Nephron progenitor cell (in vitro differentiated cells): ENCODE measurements around the gene CDKN2AIPNL.
"Not testable (repeated sequence)": the region's sequence is repeated elsewhere in the genome, so short reads cannot be mapped to it uniquely, and the experiment has no call there.

Source experiments
- DNase-seq: peaks from one replicate; pipeline ENCODE4 v3.0.0; 2021
- H3K27ac Mint-ChIP-seq: 2 replicates; pipeline ENCODE4 v1.8.0; 2021; ENCODE audit warnings: mild to moderate bottlenecking, moderate library complexity, mixed read lengths
- H3K27me3 Mint-ChIP-seq: 2 replicates; pipeline ENCODE4 v1.8.0; 2021; ENCODE audit warnings: mild to moderate bottlenecking, low read depth, mixed read lengths; ENCODE audit not compliant: poor library complexity
- H3K36me3 Mint-ChIP-seq: 2 replicates; pipeline ENCODE4 v1.8.0; 2021; ENCODE audit warnings: low read depth, mixed read lengths
- H3K4me1 Mint-ChIP-seq: 2 replicates; pipeline ENCODE4 v1.8.0; 2021; ENCODE audit warnings: mixed read lengths
- H3K4me3 Mint-ChIP-seq: 2 replicates; pipeline ENCODE4 v1.8.0; 2021; ENCODE audit warnings: mild to moderate bottlenecking, moderate library complexity, mixed read lengths
- H3K9me3 Mint-ChIP-seq: 2 replicates; pipeline ENCODE4 v1.8.0; 2021; ENCODE audit warnings: mild to moderate bottlenecking, moderate library complexity, mixed read lengths
- TF ChIP-seq, protein P1 (sequence below): fragments of 200-600 bp; sonication (generic); IDR thresholded peaks from 2 replicates; pipeline ENCODE4 v1.5.0; 2021; ENCODE audit warnings: antibody characterized with exemption

The CDKN2AIPNL gene

DNA sequence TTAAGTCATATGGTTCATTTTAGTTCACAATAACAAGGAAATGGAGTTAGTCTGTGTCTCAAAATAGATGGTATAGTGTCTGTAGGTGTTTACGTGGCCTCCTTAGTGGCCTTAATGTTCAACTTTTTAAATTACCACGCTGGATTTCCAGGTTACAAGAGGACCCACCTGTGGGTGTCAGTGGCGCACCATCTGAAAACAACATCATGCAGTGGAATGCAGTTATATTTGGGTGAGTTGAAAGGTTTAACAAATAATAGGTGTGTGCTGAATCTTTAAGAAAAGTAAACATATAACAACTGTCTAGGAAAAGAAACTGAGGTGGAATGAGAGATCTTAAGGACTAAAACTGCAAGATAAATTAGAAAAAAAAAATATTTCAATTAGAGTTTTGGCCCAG is 37.4 kb downstream of the CDKN2AIPNL start:
- Mint-ChIP-seq H3K27ac (peak overlapping the region; percentile 39), H3K4me1 (peaks cover 29% of the 10 kb centered on the region), H3K36me3 (peaks cover 54% of the 10 kb centered on the region), H3K9me3 (peaks cover 4% of the 10 kb centered on the region), H3K4me3 (no peak overlapping the region), H3K27me3 (no peaks in the 10 kb centered on the region)
- no peak for DNase-seq
- TF ChIP-seq, protein P1, sequence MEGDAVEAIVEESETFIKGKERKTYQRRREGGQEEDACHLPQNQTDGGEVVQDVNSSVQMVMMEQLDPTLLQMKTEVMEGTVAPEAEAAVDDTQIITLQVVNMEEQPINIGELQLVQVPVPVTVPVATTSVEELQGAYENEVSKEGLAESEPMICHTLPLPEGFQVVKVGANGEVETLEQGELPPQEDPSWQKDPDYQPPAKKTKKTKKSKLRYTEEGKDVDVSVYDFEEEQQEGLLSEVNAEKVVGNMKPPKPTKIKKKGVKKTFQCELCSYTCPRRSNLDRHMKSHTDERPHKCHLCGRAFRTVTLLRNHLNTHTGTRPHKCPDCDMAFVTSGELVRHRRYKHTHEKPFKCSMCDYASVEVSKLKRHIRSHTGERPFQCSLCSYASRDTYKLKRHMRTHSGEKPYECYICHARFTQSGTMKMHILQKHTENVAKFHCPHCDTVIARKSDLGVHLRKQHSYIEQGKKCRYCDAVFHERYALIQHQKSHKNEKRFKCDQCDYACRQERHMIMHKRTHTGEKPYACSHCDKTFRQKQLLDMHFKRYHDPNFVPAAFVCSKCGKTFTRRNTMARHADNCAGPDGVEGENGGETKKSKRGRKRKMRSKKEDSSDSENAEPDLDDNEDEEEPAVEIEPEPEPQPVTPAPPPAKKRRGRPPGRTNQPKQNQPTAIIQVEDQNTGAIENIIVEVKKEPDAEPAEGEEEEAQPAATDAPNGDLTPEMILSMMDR: no peak

DNA sequence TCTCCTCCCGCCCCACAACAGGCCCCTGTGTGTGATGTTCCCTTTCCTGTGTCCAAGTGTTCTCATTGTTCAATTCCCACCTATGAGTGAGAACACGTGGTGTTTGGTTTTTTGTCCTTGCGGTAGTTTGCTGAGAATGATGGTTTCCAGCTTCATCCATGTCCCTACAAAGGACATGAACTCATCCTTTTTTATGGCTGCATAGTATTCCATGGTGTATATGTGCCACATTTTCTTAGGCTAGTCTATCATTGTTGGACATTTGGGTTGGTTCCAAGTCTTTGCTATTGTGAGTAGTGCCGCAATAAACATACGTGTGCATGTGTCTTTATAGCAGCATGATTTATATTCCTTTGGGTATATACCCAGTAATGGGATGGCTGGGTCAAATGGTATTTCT is 38.0 kb downstream of the CDKN2AIPNL start:
- DNase-seq, H3K27me3 Mint-ChIP-seq, H3K27ac Mint-ChIP-seq, H3K9me3 Mint-ChIP-seq: not testable (repeated sequence)
- Mint-ChIP-seq H3K4me1 (peaks cover 29% of the 10 kb centered on the region), H3K36me3 (peaks cover 51% of the 10 kb centered on the region), H3K4me3 (peak overlapping the region; percentile 74)

DNA sequence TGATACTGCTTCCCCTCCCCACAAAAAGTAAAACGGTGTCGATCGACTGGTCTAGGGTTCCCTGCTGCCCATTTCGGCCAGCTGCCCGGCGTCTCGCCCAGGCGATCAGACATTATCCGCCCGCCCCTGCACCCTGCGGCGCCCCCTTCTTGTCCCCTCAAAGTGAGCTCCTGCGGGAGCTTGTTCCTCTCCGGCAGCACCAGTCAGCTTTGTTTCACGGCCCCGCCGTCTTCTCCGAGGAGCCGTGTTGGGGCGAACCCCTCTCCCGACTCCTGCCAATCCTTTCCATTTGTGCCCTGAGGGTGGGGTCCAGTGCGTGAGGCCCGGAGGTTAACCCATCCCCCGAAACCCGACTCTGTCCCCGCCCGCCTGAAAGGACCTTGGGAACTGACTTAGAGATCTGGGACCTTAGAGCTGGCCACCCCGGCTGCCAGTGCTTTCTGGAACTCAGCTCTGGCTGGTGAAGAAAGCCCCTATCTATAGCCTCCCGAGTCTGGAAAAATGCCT is 39.8 kb downstream of the CDKN2AIPNL start:
- H3K36me3 Mint-ChIP-seq: peaks cover 54% of the 10 kb centered on the region
- TF ChIP-seq, protein P1: no peak
- H3K27ac Mint-ChIP-seq: peak overlapping the region; percentile 99
- H3K9me3 Mint-ChIP-seq: peaks cover 18% of the 10 kb centered on the region
- H3K4me3 Mint-ChIP-seq: peak overlapping the region; percentile 99
- no peaks in the 10 kb centered on the region for H3K27me3 Mint-ChIP-seq
- DNase-seq: peak; percentile 63
- peaks cover 38% of the 10 kb centered on the region for H3K4me1 Mint-ChIP-seq

DNA sequence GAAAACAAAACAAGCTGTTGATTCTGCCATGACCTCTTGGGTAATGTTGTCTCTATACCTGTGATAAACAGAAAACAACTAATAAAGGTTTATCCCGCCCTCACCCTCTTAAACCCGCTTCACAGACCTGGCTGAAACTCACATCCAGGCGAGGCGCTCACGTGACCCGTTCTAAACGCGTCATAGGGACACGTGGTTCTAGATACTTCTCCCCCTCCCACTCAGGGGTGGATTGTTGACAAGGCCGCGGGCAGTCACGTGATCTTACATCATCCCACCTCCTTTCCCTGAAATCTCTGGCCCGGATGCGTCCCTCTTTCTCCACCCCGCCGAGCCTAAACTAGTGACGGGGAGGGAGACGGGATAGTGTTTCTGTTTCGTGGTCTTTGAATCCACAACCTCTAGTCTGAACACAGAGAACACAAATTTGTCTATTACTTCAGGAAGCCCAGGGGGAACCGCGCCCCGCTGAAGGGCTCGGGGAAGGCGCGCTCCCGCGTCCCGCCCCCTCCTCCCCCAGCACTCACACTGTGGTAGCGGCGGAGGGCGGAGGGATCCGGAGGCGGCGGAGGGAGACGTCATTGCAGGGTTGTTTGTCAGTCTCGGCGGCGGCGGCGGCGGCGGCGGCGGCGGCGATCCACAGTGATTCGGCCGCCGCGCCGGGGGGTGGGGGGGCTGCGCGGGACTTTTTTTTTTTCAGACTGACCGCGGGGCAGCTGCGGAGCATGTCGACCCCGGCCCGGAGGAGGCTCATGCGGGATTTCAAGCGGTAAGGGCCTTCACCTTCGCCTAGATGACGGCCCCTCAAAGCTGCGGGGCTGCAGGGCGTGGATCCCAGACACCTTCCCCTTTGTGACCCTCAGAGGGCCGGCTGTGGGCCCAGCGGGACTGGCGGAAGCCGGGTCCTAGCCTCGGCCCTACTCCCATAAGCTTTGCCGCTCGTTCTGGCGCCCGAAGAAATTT is 40.5 kb downstream of the CDKN2AIPNL start, which contains the start of gene UBE2B:
Gene UBE2B (plus strand): TSS at position 699 of the 963 bp plus-strand sequence. CDS start 27 bp downstream, at position 726.
- Mint-ChIP-seq H3K36me3 (peaks cover 54% of the 10 kb centered on the region), H3K9me3 (peaks cover 19% of the 10 kb centered on the region), H3K27ac (peak within 1 kb of the TSS; percentile 100), H3K4me1 (peaks cover 45% of the 10 kb centered on the region), H3K4me3 (peak within 1 kb of the TSS; percentile 99), H3K27me3 (no peaks in the 10 kb centered on the region)
- peak; percentile 99 for DNase-seq
- TF ChIP-seq, protein P1: no peak

DNA sequence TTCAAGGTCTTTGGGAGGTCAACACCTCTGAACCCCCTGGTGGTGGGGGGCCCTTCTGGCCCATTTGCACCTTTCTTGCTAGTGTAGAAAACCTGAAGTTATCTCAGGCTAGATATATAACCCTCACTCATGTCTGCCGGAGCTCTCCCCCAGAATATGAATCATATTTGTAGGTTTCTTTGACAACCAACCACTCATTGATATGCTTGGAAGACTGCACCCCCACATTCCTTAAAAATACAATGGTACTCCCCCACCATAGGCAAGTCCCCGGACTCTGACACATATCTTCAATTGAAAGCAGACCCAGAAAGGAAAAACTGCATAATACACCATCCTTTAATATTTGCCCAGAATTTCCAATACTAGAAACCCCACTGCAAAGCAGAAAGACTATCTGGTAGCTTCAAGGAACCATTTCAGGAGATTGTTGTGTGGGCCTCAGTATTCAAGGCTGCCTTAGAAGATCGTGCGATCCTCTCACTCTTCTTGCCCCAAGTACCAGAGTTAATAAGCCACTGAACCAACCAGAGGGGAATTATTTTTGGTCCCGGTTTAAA is 41.3 kb downstream of the CDKN2AIPNL start:
- Mint-ChIP-seq H3K36me3 (peaks cover 49% of the 10 kb centered on the region), H3K9me3 (peaks cover 19% of the 10 kb centered on the region), H3K27ac (peak overlapping the region; percentile 100), H3K4me1 (peaks cover 51% of the 10 kb centered on the region), H3K4me3 (peak overlapping the region; percentile 99), H3K27me3 (no peaks in the 10 kb centered on the region)
- DNase-seq: no peak
- TF ChIP-seq, protein P1: no peak

DNA sequence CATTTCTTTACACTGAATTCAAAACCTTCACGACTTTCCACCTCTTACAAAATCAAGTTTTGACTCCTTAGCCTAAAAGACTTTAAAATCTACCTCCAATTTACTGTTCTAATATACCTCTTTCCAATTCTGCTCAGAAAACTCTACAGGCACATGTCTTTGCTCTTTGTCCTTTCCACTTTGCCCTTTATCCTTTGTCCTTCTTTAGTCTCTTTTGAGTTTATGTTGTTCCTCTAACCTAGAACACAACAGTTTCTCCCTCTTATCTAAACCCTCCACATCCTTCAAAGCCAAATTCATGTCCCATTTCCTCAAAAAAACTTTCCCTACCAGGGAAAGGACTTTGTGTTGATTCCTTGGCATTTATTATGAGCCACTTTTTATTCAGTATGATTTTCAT is 46.1 kb downstream of the CDKN2AIPNL start:
- no peak for DNase-seq
- H3K9me3 Mint-ChIP-seq: peaks cover 15% of the 10 kb centered on the region
- no peaks in the 10 kb centered on the region for H3K27me3 Mint-ChIP-seq
- peaks cover 30% of the 10 kb centered on the region for H3K36me3 Mint-ChIP-seq
- no peak overlapping the region for H3K27ac Mint-ChIP-seq
- TF ChIP-seq, protein P1: no peak
- peaks cover 33% of the 10 kb centered on the region for H3K4me1 Mint-ChIP-seq
- H3K4me3 Mint-ChIP-seq: peak overlapping the region; percentile 9
